Nephron progenitor cell (in vitro differentiated cells): Measurements from ENCODE around the gene LRRC75A.

ENCODE experiments used
- DNase-seq: peaks from one replicate; pipeline ENCODE4 v3.0.0; 2021
- H3K27ac Mint-ChIP-seq: 2 replicates; pipeline ENCODE4 v1.8.0; 2021; ENCODE audit warnings: mild to moderate bottlenecking, moderate library complexity, mixed read lengths
- H3K27me3 Mint-ChIP-seq: 2 replicates; pipeline ENCODE4 v1.8.0; 2021; ENCODE audit warnings: mild to moderate bottlenecking, low read depth, mixed read lengths; ENCODE audit not compliant: poor library complexity
- H3K36me3 Mint-ChIP-seq: 2 replicates; pipeline ENCODE4 v1.8.0; 2021; ENCODE audit warnings: low read depth, mixed read lengths
- H3K4me1 Mint-ChIP-seq: 2 replicates; pipeline ENCODE4 v1.8.0; 2021; ENCODE audit warnings: mixed read lengths
- H3K4me3 Mint-ChIP-seq: 2 replicates; pipeline ENCODE4 v1.8.0; 2021; ENCODE audit warnings: mild to moderate bottlenecking, moderate library complexity, mixed read lengths
- H3K9me3 Mint-ChIP-seq: 2 replicates; pipeline ENCODE4 v1.8.0; 2021; ENCODE audit warnings: mild to moderate bottlenecking, moderate library complexity, mixed read lengths
- CTCF ChIP-seq: fragments of 200-600 bp; sonication (generic); IDR thresholded peaks from 2 replicates; pipeline ENCODE4 v1.5.0; 2021; ENCODE audit warnings: antibody characterized with exemption

Gene LRRC75A

GRCh38 chr17:16428098-16428882 lies 63.7 kb downstream of the LRRC75A start:
- Mint-ChIP-seq H3K4me1 (peaks cover 23% of the 10 kb centered on the region), H3K36me3 (no peaks in the 10 kb centered on the region), H3K27ac (no peak overlapping the region)

GRCh38 chr17:16427020-16427419 lies 65.0 kb downstream of the LRRC75A start:
- Mint-ChIP-seq H3K9me3 (no peaks in the 10 kb centered on the region), H3K27ac (no peak overlapping the region), H3K36me3 (no peaks in the 10 kb centered on the region), H3K27me3 (peaks cover 9% of the 10 kb centered on the region), H3K4me1 (peaks cover 23% of the 10 kb centered on the region), H3K4me3 (no peak overlapping the region)
- TF ChIP-seq CTCF, result no peak
- DNase-seq, result no peak

More at GRCh38 chr17:16428098-16428882, 63.7 kb downstream of the LRRC75A start:
- Mint-ChIP-seq H3K4me3 (no peak overlapping the region), H3K9me3 (no peaks in the 10 kb centered on the region), H3K27me3 (peaks cover 9% of the 10 kb centered on the region)
- TF ChIP-seq CTCF, result peak; percentile 64
- peak; percentile 67 for DNase-seq

GRCh38 chr17:16425698-16426659 lies 66.0 kb downstream of the LRRC75A start:
- Mint-ChIP-seq H3K27ac (peak overlapping the region; percentile 94), H3K27me3 (peaks cover 11% of the 10 kb centered on the region), H3K4me3 (no peak overlapping the region), H3K4me1 (peaks cover 23% of the 10 kb centered on the region), H3K36me3 (no peaks in the 10 kb centered on the region), H3K9me3 (no peaks in the 10 kb centered on the region)
- DNase-seq, result no peak
- TF ChIP-seq CTCF, result no peak

GRCh38 chr17:16425202-16425601 lies 66.8 kb downstream of the LRRC75A start:
- no peaks in the 10 kb centered on the region for H3K36me3 Mint-ChIP-seq
- peaks cover 11% of the 10 kb centered on the region for H3K27me3 Mint-ChIP-seq
- no peaks in the 10 kb centered on the region for H3K9me3 Mint-ChIP-seq
- peaks cover 23% of the 10 kb centered on the region for H3K4me1 Mint-ChIP-seq
- no peak for DNase-seq
- no peak for TF ChIP-seq CTCF
- H3K27ac Mint-ChIP-seq, result no peak overlapping the region
- H3K4me3 Mint-ChIP-seq, result no peak overlapping the region

GRCh38 chr17:16423226-16423872 lies 68.6 kb downstream of the LRRC75A start:
- TF ChIP-seq CTCF, result no peak
- no peaks in the 10 kb centered on the region for H3K36me3 Mint-ChIP-seq
- H3K9me3 Mint-ChIP-seq, result no peaks in the 10 kb centered on the region
- no peak overlapping the region for H3K27ac Mint-ChIP-seq
- H3K27me3 Mint-ChIP-seq, result peaks cover 8% of the 10 kb centered on the region
- no peak for DNase-seq
- H3K4me1 Mint-ChIP-seq, result peaks cover 32% of the 10 kb centered on the region
- no peak overlapping the region for H3K4me3 Mint-ChIP-seq
